Islet of Langerhans (tissue), 1 donor: Measurements from ENCODE around the gene FAM156A.
"Not testable (repeated sequence)": the region's sequence is repeated elsewhere in the genome, so short reads cannot be mapped to it uniquely, and the experiment has no call there.

Experiments used
- FAIRE-seq: peaks from one replicate; lab custom pipeline; 2011; peaks lifted over from hg19 to GRCh38; lab: Jason Lieb, UNC

FAM156A gene

DNA sequence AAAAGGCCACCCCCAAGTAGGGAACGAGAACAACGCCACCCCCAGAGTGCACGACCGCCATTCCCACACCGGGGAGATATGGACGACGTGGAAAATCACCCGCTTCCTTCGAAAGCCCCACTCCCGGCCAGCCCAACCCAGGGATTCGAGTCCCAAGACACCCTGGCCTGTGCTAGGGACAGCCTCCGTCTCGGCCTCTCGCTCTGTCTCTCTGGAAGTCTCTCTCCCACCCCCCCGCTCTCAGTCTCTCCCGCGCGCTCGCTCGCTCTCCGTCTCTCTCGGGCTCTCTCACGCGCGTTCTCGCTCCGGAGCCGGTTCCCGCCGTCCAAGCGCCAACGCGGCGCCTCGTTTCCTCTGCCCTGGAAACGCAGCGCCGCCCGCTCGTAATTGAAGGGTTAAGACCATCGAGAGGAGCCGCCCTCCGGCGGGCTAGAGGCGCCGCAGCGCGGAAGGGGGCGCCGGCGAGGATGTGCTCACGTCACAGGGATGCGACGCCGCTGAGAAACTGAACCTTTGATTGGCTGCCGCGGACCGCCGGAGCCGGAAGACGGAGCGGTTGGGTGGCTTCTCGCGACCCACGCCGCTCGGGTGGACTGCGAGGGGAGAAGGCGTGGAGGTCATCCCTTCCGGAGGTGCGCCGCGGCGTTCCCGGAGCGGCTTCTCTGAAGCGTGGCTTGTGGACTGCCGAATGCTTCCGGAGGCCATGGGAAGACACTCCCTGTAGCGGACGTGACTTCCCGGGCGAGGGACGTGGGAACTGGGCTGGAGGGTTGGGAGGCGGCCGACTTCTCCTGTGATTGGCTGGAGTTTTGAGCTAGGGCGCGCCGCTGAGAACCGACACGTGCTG is at the start of gene FAM156A:
Gene FAM156A (minus strand): TSS at position 406 of the 847 bp plus-strand sequence. CDS start 9,930 bp downstream, outside the sequence.
- FAIRE-seq: peak; percentile 90

DNA sequence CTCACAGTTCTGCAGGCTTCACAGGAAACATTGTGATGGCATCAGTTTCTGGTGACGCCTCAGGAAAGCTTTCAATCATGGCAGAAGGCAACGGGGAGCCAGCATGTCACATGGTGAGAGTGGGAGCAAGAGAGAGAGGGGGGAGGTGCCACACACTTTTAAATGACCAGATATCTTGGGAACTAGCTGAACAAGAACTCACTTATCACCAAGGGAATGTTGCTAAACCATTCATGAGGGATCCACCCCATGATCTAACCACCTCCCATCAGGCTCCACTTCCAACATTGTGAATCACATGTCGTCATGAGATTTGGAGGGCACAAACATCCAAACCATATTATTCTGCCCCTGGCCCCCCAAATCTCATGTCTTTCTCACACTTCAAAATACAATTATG is 47.0 kb upstream of the FAM156A start:
- no peak for FAIRE-seq

DNA sequence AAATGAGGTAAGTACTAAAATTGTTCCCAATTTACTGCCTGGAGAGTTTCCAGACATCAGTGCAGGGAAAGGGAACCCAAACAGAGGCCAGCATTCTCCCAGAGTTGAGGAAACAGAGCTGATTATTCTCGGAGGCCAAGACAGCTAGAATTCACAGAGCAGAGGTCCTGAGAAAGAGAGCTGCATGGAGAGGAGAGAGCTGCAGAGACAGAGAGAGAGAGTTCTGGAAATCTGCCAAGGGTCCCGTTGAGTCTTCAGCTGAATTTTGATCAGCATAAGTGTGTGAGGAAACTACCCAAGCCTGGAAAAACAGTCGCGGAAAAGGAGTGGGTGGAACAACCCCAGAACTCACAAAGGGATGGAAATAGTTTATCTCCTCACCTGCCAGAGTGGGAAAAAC is 46.5 kb upstream of the FAM156A start:
- no peak for FAIRE-seq

DNA sequence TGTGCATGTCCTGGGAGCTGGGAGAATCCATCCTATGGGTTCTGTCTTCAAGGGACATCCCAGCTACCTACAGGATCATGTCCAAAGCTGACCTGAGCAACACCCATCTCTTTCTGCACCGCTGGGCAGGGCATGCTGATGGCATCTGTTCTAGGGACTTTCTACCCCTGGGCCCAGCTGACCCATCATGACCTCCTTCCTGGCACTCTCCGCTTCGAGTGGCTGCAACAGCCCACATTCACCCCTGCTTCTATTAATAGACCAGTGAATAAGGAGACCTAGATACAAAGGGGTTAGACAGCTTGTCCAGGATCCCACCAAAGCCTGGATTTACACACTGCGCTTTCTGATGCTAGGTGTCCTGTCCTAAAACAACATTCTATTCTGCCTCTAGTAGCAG is 45.7 kb upstream of the FAM156A start:
- no peak for FAIRE-seq

GRCh38 chrX:53003111-53003510 is 44.8 kb upstream of the FAM156A start:
- FAIRE-seq: no peak

- FAIRE-seq: no peak
These were observed 43.6 kb upstream of the FAM156A start for GRCh38 chrX:53001958-53002357.

DNA sequence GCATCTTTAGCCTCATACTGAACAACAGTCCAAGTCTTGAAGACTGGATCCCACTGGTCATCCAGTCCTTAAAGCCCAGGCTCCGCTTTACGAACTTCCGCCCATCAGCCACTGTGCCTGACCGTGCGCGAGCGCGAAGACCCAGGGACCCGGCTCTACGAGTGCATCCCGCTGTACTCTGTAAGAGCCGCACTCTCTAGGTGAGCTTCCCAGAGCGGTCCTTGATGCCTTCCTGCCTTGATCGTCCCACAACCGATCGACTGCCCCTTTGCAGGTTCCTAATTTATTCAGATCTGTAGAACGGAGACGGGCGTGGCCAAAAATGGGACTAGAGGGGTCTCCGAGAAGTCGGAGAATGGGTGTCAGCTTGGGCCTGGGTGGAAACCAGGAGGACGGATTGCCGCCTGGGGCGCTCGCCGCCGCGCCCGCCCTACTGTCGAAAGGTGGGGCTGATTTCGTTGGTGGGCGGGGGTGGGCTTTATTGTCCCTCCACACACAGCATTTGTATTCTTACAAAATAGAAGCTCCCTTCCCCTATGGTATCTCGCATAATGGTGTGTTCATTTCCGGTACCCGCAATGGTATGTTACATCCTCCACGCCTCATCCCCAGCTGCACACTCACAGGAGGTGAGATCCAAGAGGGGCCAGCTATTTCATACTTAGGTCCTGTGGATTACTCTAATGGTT is 42.3 kb upstream of the FAM156A start:
- FAIRE-seq: no peak

- FAIRE-seq: no peak
These were observed 37.6 kb upstream of the FAM156A start for GRCh38 chrX:52995987-52996331.

DNA sequence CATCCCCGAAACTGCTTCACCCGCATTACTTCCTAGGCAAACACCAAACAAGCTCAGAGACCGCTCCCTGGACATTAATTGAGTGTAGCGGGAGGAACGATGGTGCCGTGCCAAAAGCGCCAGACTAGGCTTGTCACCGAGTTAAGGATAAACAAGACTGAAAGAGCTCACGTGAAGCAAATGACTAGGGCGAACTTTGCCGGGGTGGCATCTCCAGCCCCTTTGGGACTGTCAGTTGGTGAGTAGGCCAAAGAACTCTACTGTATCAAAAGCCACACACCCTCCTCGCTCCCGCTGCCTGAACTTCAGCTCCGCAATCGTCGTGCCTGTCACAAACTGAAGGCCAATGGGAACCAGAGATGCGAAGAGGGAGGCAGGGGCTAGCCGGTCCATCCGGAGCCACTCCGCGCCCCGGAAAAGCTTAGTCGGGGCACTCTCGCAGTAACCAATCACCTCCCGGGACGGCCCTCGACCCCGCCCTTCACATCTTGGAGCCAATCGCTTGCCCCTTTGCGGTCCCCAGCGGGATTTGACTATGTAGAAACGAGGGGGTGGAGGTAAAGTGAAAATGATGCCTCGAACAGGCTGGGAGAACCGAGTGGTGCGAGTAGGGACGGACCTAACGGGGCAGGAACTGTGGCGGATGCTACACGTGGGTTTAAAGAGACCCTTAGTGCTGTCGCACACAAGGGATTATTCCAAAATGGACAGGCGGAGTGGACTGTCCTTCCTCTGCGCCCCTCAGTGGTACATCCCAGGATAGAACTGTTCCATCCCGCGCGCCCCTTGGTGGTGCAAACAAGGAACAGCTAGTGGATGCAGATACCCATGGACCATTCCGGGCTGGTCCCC is 37.0 kb upstream of the FAM156A start:
- FAIRE-seq: peak; percentile 96

DNA sequence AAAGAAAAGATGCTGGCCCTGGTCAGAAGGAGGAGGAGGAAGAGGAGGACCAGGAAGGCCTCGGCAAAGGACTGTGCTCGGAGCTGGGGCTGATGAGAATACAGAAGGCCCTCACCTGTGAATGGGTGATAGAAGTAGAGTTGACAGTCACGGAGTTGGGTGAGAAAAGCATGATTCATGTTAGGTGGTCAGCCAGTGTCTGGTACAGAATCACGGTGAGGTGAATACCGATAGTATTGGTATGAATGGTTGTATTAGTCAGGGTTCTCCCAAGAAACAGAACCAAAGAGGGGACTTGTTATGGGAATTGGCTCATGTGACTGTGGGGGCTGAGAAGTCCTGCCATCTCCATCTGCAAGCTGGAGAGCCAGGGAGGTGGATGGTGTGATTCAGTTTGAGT is 32.5 kb upstream of the FAM156A start:
- no peak for FAIRE-seq

- FAIRE-seq: not testable (repeated sequence)
These were observed 31.8 kb upstream of the FAM156A start for GRCh38 chrX:52990011-52990631.

GRCh38 chrX:52988985-52989917 is 30.9 kb upstream of the FAM156A start:
- no peak for FAIRE-seq

DNA sequence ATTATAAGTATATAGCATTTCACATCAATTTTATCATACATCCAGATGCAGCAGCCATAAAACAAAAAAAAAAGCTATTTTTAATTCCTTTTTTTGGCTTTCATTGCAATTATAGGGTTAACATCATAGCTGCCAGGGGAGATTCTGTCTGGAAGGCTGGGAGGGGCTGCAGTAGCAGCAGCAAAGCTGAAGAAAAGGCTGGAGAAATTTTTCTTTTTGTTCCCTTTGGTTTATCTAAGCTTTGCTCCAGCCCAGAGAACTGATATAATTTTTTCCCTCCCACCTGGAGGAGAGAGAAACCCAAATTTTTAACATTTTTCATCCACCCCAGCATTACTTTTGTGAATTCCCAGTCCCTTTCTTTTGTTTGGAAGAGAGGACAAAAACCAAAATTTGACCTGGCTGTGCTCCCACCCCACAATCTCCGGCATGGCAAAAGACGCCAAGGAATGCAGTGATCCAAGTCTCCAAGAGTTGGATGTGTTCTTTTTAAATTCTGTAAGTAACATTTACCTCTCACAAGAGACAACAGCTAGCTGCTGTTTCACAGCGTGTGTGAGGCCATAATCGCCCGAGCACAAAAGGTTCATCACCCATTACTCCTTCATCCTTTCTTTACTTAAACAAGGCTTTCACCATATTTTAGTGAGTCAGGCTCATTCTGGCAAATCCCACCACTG is 25.1 kb upstream of the FAM156A start:
- no peak for FAIRE-seq

DNA sequence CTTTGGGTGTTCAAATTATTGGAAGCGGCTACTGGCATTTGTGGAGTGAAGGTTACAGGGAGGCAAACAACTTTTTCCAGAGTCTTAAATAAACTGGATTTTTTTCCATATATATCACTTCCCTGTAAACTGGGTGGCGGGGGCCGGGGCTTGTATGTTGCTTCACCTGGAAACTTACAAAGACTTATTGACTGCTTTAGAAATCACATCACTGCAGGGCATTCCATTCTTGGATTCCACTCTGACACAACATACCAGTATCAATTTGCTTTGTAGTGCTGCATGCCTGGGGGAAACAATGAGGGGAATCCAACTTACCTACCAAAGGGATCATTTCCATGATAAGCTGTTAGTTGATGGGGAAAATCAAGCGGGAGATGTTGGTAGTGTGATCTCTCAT is 21.7 kb upstream of the FAM156A start:
- FAIRE-seq: no peak

GRCh38 chrX:52979568-52979967 is 21.2 kb upstream of the FAM156A start:
- no peak for FAIRE-seq

GRCh38 chrX:52977953-52978352 is 19.6 kb upstream of the FAM156A start:
- FAIRE-seq: no peak

- FAIRE-seq: not testable (repeated sequence)
These were observed 17.3 kb upstream of the FAM156A start for GRCh38 chrX:52975576-52975975.

DNA sequence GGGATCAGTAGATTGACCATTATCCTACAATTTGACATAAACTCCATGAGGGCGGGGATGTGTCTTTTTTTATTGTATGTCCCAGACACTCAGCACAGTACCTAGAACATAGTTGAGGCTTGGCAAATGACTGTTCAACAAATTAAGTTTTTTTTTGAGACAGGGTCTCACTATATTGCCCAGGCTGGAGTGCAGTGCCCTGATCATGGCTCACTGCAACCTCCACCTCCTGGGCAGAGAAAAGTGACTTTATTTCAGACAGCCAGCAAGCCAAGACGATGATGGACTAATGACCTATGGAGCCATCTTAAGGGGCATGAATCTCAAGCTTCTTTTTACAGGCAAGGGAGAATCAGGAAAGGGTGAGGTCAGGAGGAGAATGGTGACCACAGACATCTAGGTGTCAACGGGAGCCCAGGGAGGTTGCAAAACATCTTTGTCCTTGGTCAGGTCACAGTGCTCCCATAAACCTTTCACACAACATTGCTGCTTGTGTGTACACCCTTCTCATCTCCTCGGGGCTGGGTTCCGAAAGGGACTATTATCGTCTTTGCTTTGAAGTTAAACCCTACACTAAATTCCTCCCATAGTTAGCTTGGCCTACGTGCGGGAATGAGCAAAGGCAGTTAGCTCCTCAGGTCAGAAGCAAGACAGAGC is 16.1 kb upstream of the FAM156A start:
- not testable (repeated sequence) for FAIRE-seq

GRCh38 chrX:52967922-52968321 is 9.6 kb upstream of the FAM156A start:
- not testable (repeated sequence) for FAIRE-seq
